Left renal pelvis (tissue), 4 donors: ENCODE data around the gene MFSD6. TPM values are rescaled to one million over a fixed set of nuclear protein-coding genes. Genes with fewer than 3 reads are reported as not detected.
"Not testable (repeated sequence)": the region's sequence is repeated elsewhere in the genome, so short reads cannot be mapped to it uniquely, and the experiment has no call there.

Experiments
- DNase-seq, 4 donors: peaks; one replicate each; pipeline ENCODE4 v3.0.0-alpha.2; 2013; ENCODE audit warnings: low read depth in 4 of 4, low spot score in 3 of 4
- polyA plus RNA-seq, 4 donors: library from polyadenylated mRNA; unstranded; fragments of 120-200 nt; gene quantifications; one replicate each; pipeline ENCODE4 v1.2.1, GENCODE V29; 2013; ENCODE audit not compliant: insufficient read length in 4 of 4

MFSD6 gene
- polyA plus RNA-seq, 4 donors: 8.1 to 16.7 (median 15.5) TPM

GRCh38 chr2:190404487-190404886, 3.7 kb upstream of the MFSD6 start:
- no peak for DNase-seq

- no peak for DNase-seq
Measured at GRCh38 chr2:190405070-190405469, 3.1 kb upstream of the MFSD6 start.

- DNase-seq: no peak
Measured at GRCh38 chr2:190405995-190406394, 2.2 kb upstream of the MFSD6 start.

- no peak for DNase-seq
Measured at GRCh38 chr2:190406805-190407204, 1.4 kb upstream of the MFSD6 start.

DNA sequence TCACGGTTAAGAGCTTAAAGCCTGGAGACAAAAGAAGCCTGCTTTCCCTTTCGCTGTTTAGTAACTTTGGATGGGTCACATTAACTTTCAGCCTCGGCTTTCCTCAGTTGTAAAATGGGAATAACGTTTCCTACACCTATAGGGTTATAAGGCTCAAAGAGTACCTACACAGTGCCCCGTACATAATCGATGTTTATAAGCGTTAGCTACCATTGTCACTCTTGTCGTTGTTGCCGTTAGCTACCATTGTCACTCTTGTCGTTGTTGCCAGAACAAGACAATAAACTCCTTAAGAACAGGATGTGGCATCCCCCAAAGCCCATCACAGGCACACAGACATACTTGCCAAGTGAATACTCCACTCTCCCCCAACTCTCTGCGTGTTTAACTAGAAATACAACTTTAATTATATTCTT, 901 bp upstream of the MFSD6 start:
- no peak for DNase-seq

DNA sequence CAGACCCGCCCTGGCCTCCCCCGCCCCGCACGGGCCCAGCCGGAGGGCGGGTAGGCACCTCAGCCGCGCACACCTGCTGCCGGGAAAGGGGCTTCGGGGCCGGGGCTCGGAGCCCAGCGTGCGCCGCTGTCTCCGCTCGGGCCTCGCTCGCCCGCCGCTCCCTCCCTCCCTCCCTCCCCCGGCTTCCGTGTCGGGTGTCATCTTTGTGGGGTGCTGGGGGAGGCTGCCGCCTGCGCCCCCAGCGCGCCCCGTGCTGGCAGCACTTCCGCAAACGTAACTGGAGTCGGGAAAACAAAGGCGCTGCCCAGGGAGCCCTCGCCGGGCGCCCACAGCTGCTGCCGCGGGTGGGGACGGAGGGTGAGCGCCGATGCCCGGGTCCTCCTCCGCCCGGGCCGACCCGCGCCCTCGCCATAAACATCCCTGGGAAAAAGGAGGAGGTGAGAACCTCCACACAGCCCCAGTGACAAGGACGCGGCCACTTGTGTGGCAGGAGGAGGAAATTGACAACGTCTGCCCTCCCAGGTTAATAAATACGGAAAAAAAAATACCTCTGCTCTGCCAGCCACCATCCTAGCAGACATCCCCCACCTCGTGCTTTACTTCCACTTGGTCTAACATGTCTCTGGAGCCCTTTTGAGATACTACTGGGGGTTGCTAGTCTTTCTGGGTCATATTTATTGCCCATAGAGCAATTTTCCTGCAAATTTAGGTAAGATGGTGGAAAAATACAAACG, 550 bp downstream of the MFSD6 start:
- DNase-seq: no peak

DNA sequence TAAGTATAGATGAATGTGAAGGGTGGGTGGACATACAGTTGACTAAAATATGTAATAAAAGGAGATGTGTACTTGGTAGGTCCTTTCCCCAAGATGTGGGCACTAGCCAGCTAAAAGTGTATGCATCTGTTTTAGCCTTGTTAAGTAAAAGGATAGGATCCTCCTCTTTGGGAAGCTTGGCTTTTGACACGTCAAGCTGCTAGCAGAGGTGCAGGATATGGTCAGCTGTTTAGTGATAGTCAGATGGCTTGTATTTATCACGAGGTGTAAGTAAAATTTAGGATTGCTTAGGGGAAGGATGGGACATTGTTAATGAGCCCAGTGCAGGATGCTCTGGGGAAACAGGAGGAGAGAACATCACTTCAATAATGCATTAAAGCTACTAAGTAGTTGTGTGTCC, 1.5 kb downstream of the MFSD6 start:
- no peak for DNase-seq

DNA sequence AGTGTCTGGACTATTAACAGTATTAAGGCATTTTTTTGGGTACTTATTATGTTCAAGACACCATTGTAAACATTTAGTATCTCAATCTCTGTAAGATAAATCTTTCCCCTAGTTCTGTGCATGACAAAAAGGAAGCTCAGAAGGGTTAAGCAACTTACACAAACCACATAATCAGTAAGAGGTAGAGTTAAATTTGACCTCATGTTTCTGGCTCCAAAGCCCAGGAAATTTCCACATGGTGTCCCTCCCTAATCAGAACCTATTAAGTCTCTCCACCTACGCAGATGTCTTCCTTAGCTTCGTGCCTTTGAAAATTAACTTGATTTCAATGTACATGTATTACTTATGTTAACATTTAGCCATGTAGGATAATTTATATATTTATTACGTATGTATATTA, 2.0 kb downstream of the MFSD6 start:
- DNase-seq: no peak

DNA sequence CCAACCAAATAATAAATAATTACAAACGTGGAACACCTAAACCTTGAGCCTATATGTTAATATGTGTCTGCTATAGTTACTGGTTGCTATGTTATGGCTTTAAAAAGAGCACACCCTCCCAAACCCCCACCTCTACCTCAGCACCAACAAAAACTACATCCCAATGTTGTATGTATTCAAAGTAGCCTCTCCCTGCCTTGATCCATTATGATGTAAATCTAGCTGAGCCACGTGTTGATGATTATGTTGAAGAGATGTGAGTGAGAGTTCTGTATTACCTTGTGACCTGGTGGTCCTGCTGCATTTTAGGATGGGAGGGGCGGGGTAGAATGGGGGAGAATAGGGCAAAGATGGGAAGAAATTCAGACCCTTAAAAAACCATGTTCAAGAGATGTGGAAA, 4.8 kb downstream of the MFSD6 start:
- no peak for DNase-seq

DNA sequence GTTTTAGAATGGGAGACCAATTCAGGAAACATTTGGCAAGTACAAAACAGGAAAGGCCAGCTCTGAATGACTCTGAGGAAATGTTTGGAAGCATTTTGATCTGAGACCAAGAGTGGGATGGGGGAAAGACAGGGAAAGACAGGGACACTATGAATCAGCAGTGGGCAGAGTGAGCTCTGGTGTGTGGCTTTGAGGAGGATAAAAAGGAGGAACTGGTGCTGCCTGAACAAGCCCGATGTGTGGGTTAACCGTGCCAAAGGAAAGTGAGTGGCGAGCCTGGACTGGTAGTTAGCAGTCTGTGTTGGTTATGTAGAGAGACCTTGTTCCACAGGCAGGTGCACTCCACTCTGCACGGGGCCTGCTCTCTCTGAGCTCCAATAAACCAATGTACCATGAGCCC, 5.3 kb downstream of the MFSD6 start:
- DNase-seq: no peak

DNA sequence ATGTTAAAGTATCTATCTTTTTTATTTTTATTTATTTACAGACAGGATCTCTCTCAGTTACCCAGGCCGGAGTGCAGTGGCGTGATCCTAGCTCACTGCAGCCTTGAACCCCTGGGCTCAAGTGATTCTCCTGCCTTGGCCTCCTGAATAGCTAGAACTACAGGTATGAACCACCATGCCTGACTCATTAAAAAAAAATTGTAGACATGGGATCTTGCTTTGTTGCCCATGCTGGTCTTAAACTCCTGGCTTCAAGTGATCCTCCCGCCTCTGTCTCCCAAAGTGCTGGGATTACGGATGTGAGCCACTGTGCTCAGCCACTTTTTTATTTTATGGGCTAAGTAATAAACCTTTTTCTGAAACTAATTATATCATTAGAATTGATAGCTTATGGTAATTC, 7.1 kb downstream of the MFSD6 start:
- DNase-seq: no peak

GRCh38 chr2:190415794-190416775, 7.9 kb downstream of the MFSD6 start:
- no peak for DNase-seq

- DNase-seq: no peak
Measured at GRCh38 chr2:190417045-190417842, 9.1 kb downstream of the MFSD6 start.

DNA sequence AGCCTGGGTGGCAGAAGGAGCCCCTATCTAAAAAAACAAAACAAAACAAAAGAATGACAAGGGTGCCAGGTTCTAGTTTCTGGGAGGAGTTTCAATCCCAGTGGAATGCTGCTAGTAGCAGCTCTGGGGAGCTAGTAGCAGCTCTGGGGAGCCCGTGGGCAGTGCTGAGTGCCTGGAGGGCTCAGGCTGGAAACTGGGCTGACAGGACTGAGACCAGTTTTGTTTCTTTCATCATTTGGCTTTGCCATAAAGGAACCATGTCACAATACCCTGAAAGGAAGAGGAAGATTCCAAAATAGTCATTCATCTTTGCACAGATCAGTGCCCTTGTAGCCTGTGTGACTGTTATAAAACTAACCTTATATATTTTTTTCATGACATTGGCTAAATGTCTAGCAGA, 10.6 kb downstream of the MFSD6 start:
- no peak for DNase-seq

GRCh38 chr2:190420801-190421200, 12.6 kb downstream of the MFSD6 start:
- no peak for DNase-seq

- DNase-seq: no peak
Measured at GRCh38 chr2:190425221-190425866, 17.2 kb downstream of the MFSD6 start.

DNA sequence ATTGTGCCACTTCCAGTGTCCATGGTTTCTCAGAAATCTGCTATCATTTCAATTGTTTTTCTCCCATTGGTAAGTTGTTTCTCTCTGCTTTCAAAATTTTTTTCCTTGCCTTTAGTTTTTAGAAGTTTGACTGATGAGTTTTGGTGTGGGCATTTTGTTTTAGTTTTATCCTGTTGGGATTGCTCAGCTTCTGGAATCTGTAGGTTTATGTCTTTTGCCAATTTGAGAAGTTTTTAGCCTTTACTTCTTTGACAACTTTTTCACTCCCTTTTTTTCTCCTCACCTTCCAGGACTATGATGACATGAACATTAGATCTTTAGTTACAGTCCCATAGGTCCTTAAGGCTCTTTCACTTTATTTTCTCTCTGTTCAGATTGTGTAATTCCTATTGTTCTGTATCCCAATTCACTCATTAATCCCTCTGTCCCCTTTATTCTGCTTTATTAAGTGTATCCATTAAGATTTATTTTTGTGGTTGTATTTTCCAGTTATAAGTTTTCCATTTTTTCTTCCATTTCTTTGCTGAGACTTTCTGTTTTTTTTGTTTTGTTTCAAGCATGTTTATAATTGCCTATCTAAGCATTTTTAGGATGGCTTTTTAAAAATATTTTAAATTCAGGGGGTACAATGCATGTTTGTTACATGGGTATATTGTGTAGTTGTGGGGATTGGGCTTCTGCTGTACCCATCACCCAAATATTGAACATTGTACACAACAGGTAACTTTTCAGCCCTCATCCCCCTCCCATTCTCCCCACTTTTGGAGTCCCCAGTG, 17.9 kb downstream of the MFSD6 start:
- DNase-seq: no peak

- not testable (repeated sequence) for DNase-seq
Measured at GRCh38 chr2:190430866-190431265, 22.7 kb downstream of the MFSD6 start.

GRCh38 chr2:190431907-190432306, 23.8 kb downstream of the MFSD6 start:
- DNase-seq: no peak
